Upper lobe of left lung (tissue), 6 donors: ENCODE results near the gene RALGAPA2. TPM values are rescaled to one million over a fixed set of nuclear protein-coding genes. Genes with fewer than 3 reads are reported as not detected.

Source experiments
- ATAC-seq, 2 donors: fragments of 200-7000 bp; cut with Tn5 transposase; one replicate each; pipeline ENCODE4 v1.9.1; 2022; ENCODE audit warnings: mild to moderate bottlenecking in 2 of 2, moderate library complexity in 2 of 2; ENCODE audit not compliant: low FRiP score in 2 of 2
- DNase-seq, 2 donors: peaks; one replicate each; pipeline ENCODE4 v3.0.0-alpha.2; 2019 to 2020
- H3K27ac ChIP-seq, 4 donors: fragments of 200-600 bp; sonication (generic); one replicate each; pipeline ENCODE4 v1.5.1; 2016 to 2019
- H3K27me3 ChIP-seq, 4 donors: fragments of 200-600 bp; sonication (generic); one replicate each; pipeline ENCODE4 v1.5.1; 2017 to 2019
- H3K36me3 ChIP-seq, 4 donors: fragments of 200-600 bp; sonication (generic); one replicate each; pipeline ENCODE4 v1.5.1; 2016 to 2019
- H3K4me1 ChIP-seq, 4 donors: fragments of 200-600 bp; sonication (generic); one replicate each; pipeline ENCODE4 v1.5.1; 2018 to 2019
- H3K4me3 ChIP-seq, 4 donors: fragments of 200-600 bp; sonication (generic); one replicate each; pipeline ENCODE4 v1.5.1; 2017 to 2019; ENCODE audit warnings: mild to moderate bottlenecking in 2 of 4, moderate library complexity in 1 of 4
- H3K9me3 ChIP-seq, 4 donors: fragments of 200-600 bp; sonication (generic); one replicate each; pipeline ENCODE4 v1.5.1; 2018 to 2019
- CTCF ChIP-seq, 6 experiments: fragments of 450-650 bp in 4 of 6; fragments of 200-600 bp in 2 of 6; sonication (generic) in 2 of 6; IDR thresholded peaks; one replicate each; pipeline ENCODE4 v1.5.1; 2016 to 2019; ENCODE audit warnings: antibody characterized with exemption in 6 of 6
- EP300 ChIP-seq, 4 donors: sonication (generic); formaldehyde crosslinking; IDR thresholded peaks; one replicate each; pipeline ENCODE4 v1.5.1; 2017; ENCODE audit warnings: antibody characterized with exemption in 4 of 4, control low read depth in 2 of 4
- POLR2A ChIP-seq, 4 donors: fragments of 450-650 bp; IDR thresholded peaks; one replicate each; pipeline ENCODE4 v1.5.1; 2016 to 2017; ENCODE audit warnings: antibody characterized with exemption in 4 of 4, mild to moderate bottlenecking in 2 of 4
- POLR2AphosphoS5 ChIP-seq, 2 donors: sonication (generic); formaldehyde crosslinking; IDR thresholded peaks; one replicate each; pipeline ENCODE4 v1.5.1; 2017; ENCODE audit warnings: antibody characterized with exemption in 2 of 2
- WGBS, 2 donors: methylation state at CpG; one replicate each; pipeline ENCODE4 v1.1.5; 2017 to 2018; 5-methylcytosine and 5-hydroxymethylcytosine counted together
- total RNA-seq, 6 donors: library from RNA; depleted of rRNA in 4 of 6; stranded (reverse); fragments of >200 nt in 4 of 6; gene quantifications; one replicate each; pipeline versions ENCODE4 v1.1.0 to v1.2.1, GENCODE V29; 2016 to 2021
- donor health status: DM: no; HTN: no; CAD: no; lungs with moderate emphysema.
- donor health status: DM: no; HTN: yes; CAD: no; lungs with severe emphysema.

RALGAPA2 gene
- total RNA-seq, 6 donors from 2014 or later = 50.8 to 95.3 (median 65.3) TPM

DNA sequence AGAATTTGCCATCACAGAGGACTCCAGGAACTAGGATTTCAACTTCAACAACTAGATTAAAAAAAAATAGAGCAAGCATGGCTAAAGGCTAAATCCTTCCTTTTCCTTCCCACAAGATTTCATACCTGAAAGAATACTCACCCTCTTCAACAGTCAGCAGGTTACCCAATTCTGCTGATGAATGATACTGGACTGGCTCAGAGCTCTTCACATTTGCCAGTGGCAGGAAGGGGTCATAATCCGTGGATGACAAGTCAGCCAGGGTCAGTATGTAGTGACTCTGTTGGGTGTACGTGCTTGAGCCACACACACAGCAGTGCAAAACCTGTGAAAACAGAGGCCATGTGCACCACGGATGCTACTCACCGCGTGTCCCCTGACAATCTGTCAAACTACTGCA, 191.7 kb downstream of the RALGAPA2 start:
- peaks cover 7 to 73% (median 21%) of the 10 kb centered on the region in 4 donors for H3K36me3 ChIP-seq
- ATAC-seq (peak in 1 of 2 donors; percentile 79), DNase-seq (peak in 1 of 2 donors; percentile 43)
- no peak overlapping the region for H3K27ac ChIP-seq
- H3K27me3 ChIP-seq = no peaks in the 10 kb centered on the region
- H3K9me3 ChIP-seq = no peaks in the 10 kb centered on the region
- no peak overlapping the region for H3K4me3 ChIP-seq
- 91 to 93% methylated on average over 5 of the region's 5 CpGs for WGBS, 2 donors
- peaks cover 0 to 7% (median 4%) of the 10 kb centered on the region in 4 donors for H3K4me1 ChIP-seq
- TF ChIP-seq POLR2AphosphoS5 (IDR thresholded peaks at IDR 0.05) (no peak), POLR2A (IDR thresholded peaks at IDR 0.05) (no peak), CTCF (IDR thresholded peaks at IDR 0.05) (no peak), EP300 (IDR thresholded peaks at IDR 0.05) (peak in 1 of 4 donors; percentile 19)

DNA sequence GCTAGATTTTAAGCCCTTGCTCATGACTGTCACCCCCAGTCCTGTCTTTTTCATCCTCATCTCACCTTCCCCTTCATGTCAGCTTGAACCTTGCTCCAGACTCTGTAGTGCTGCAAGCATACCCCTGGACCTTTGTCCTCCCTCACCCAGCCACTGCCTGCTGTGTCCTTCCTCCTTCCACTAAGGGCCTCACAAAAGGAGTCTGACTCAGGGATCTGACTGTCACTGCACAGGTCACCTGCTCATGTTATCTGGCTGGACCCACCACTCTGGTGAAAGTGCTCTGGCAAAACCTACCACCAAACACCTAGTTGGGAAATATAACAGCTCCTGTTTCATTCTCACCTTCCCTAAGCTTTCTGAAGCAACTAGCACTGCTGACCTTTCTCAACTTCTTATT, 193.2 kb downstream of the RALGAPA2 start:
- ATAC-seq = no peak
- TF ChIP-seq POLR2A (IDR thresholded peaks at IDR 0.05) = no peak
- no peak overlapping the region for H3K4me3 ChIP-seq
- H3K27me3 ChIP-seq = no peaks in the 10 kb centered on the region
- peaks cover 0 to 3% (median 0%) of the 10 kb centered on the region in 4 donors for H3K4me1 ChIP-seq
- H3K9me3 ChIP-seq = peaks cover 0 to 5% (median 2%) of the 10 kb centered on the region in 4 donors
- no peak overlapping the region for H3K27ac ChIP-seq
- DNase-seq = no peak
- H3K36me3 ChIP-seq = peaks cover 7 to 83% (median 29%) of the 10 kb centered on the region in 4 donors

DNA sequence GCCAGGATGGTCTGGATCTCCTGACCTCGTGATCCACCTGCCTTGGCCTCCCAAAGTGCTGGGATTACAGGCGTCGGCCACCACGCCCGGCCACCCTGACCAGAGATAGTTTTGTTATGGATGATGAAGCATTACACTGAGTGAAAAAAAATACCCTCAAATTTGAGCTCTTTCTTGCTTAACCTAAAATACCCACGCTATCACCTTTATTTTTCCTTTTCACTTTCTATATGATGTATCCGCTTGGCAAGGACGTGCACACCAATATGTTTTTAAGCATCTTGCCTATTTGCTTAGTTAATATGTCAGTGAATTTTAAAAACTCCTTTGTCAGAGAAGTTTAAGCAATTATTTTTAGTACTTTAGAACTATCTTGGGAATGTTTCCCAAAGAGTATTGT, 194.2 kb downstream of the RALGAPA2 start:
- DNase-seq = peak in 1 of 2 donors; percentile 24
- WGBS, 2 donors = 93 to 95% methylated on average over 8 of the region's 8 CpGs
- peaks cover 7 to 86% (median 36%) of the 10 kb centered on the region in 4 donors for H3K36me3 ChIP-seq

GRCh38 chr20:20517296-20517695, 195.1 kb downstream of the RALGAPA2 start:
- Histone ChIP-seq H3K9me3 (peaks cover 0 to 11% (median 2%) of the 10 kb centered on the region in 4 donors), H3K36me3 (peaks cover 15 to 92% (median 46%) of the 10 kb centered on the region in 4 donors), H3K27ac (no peak overlapping the region), H3K4me3 (no peak overlapping the region), H3K4me1 (peaks cover 0 to 3% (median 0%) of the 10 kb centered on the region in 4 donors), H3K27me3 (no peaks in the 10 kb centered on the region)
- DNase-seq = no peak
- ATAC-seq = no peak
- TF ChIP-seq CTCF (IDR thresholded peaks at IDR 0.05) (no peak), POLR2A (IDR thresholded peaks at IDR 0.05) (no peak), POLR2AphosphoS5 (IDR thresholded peaks at IDR 0.05) (no peak), EP300 (IDR thresholded peaks at IDR 0.05) (no peak)
- WGBS, 2 donors = 40 to 44% methylated on average over 2 of the region's 2 CpGs

More for the DNA sequence above, 194.2 kb downstream of the RALGAPA2 start:
- TF ChIP-seq EP300 (IDR thresholded peaks at IDR 0.05) = no peak
- TF ChIP-seq CTCF (IDR thresholded peaks at IDR 0.05) = no peak
- TF ChIP-seq POLR2AphosphoS5 (IDR thresholded peaks at IDR 0.05) = no peak
- no peak for TF ChIP-seq POLR2A (IDR thresholded peaks at IDR 0.05)
- Histone ChIP-seq H3K27me3 (no peaks in the 10 kb centered on the region), H3K4me1 (peaks cover 0 to 3% (median 0%) of the 10 kb centered on the region in 4 donors), H3K9me3 (peaks cover 0 to 11% (median 2%) of the 10 kb centered on the region in 4 donors), H3K4me3 (no peak overlapping the region), H3K27ac (no peak overlapping the region)
- ATAC-seq = no peak

DNA sequence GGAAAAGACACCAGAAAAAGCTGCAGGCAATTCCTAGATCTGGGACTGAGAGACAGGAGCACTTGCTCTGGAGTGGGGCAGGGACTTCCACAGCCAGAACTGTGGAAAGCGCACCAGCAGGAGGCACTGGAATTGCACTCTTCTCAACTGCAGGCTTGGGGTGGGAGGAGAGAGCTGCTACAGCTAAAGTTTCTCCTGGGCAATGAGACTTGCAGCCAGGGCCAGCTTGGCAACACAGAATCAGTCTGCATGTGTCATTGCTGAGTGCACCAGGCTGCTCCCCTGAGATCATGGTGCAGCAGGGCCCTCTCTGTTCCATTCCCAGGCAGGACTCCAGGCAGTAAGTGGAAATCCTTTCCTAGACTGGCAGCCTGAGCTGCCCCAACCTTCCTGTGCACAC, 198.7 kb downstream of the RALGAPA2 start:
- no peak for DNase-seq
- Histone ChIP-seq H3K36me3 (peaks cover 13 to 93% (median 47%) of the 10 kb centered on the region in 4 donors), H3K9me3 (peaks cover 0 to 11% (median 2%) of the 10 kb centered on the region in 4 donors), H3K27me3 (no peaks in the 10 kb centered on the region), H3K4me1 (peaks cover 0 to 3% (median 0%) of the 10 kb centered on the region in 4 donors), H3K4me3 (no peak overlapping the region), H3K27ac (no peak overlapping the region)
- no peak for ATAC-seq
- WGBS, 2 donors = 100% methylated on average over 1 of the region's 1 CpG
- TF ChIP-seq POLR2AphosphoS5 (IDR thresholded peaks at IDR 0.05) (no peak), CTCF (IDR thresholded peaks at IDR 0.05) (no peak), EP300 (IDR thresholded peaks at IDR 0.05) (no peak), POLR2A (IDR thresholded peaks at IDR 0.05) (no peak)
